Chondrocyte (in vitro differentiated cells): ENCODE results near the gene ZNF514. TPM values are rescaled to one million over a fixed set of nuclear protein-coding genes. Genes with fewer than 3 reads are reported as not detected.

Source experiments
- DNase-seq: peaks from one replicate; pipeline ENCODE4 v3.0.0; 2021; ENCODE audit warnings: mixed read lengths, low spot score
- H3K27ac Mint-ChIP-seq: one replicate; pipeline ENCODE4 v1.8.0; 2021; ENCODE audit warnings: mild to moderate bottlenecking, moderate library complexity, mixed read lengths; ENCODE audit not compliant: unreplicated experiment
- H3K27me3 Mint-ChIP-seq: 2 replicates; pipeline ENCODE4 v1.8.0; 2021; ENCODE audit warnings: low read depth, mixed read lengths
- H3K36me3 Mint-ChIP-seq: 2 replicates; pipeline ENCODE4 v1.8.0; 2021; ENCODE audit warnings: low read depth, mixed read lengths
- H3K4me1 Mint-ChIP-seq: 2 replicates; pipeline ENCODE4 v1.8.0; 2021; ENCODE audit warnings: low read depth, mild to moderate bottlenecking, mixed read lengths
- H3K4me3 Mint-ChIP-seq: one replicate; pipeline ENCODE4 v1.8.0; 2021; ENCODE audit warnings: mild to moderate bottlenecking, moderate library complexity, mixed read lengths; ENCODE audit not compliant: unreplicated experiment
- H3K9me3 Mint-ChIP-seq: 2 replicates; pipeline ENCODE4 v1.8.0; 2021; ENCODE audit warnings: low read depth, mixed read lengths
- CTCF ChIP-seq: fragments of 200-600 bp; sonication (generic); IDR thresholded peaks from 2 replicates; pipeline ENCODE4 v1.5.0; 2021; ENCODE audit warnings: antibody characterized with exemption, mild to moderate bottlenecking, moderate library complexity
- total RNA-seq: library from RNA; stranded (reverse); gene quantifications from 3 replicates; pipeline ENCODE4 v1.2.1, GENCODE V29; 2021

ZNF514 gene
- total RNA-seq, 1 donor from 2014 or later: 12.1 TPM

GRCh38 chr2:95138702-95139101 lies 20.9 kb downstream of the ZNF514 start:
- H3K4me1 Mint-ChIP-seq: no peaks in the 10 kb centered on the region
- H3K36me3 Mint-ChIP-seq: peaks cover 42% of the 10 kb centered on the region
- peaks cover 60% of the 10 kb centered on the region for H3K9me3 Mint-ChIP-seq
- H3K4me3 Mint-ChIP-seq: no peak overlapping the region
- TF ChIP-seq CTCF: no peak
- no peak overlapping the region for H3K27ac Mint-ChIP-seq
- H3K27me3 Mint-ChIP-seq: no peaks in the 10 kb centered on the region
- no peak for DNase-seq

- Mint-ChIP-seq H3K4me3 (peak overlapping the region; percentile 94), H3K36me3 (peaks cover under 1% of the 10 kb centered on the region), H3K4me1 (peaks cover 35% of the 10 kb centered on the region), H3K27ac (peak overlapping the region; percentile 69), H3K27me3 (no peaks in the 10 kb centered on the region), H3K9me3 (no peaks in the 10 kb centered on the region)
- DNase-seq: no peak
- no peak for TF ChIP-seq CTCF
Observed at GRCh38 chr2:95122197-95122551, 37.5 kb downstream of the ZNF514 start.

GRCh38 chr2:95121407-95122196 lies 38.0 kb downstream of the ZNF514 start, which contains the start of gene MRPS5:
Gene MRPS5, minus strand, starts transcription at chr2:95121808. Its CDS starts 17 bp downstream, at chr2:95121791.
- Mint-ChIP-seq H3K4me3 (peak within 1 kb of the TSS; percentile 94), H3K4me1 (peaks cover 35% of the 10 kb centered on the region), H3K27me3 (no peaks in the 10 kb centered on the region), H3K36me3 (peaks cover 2% of the 10 kb centered on the region), H3K9me3 (no peaks in the 10 kb centered on the region), H3K27ac (peak within 1 kb of the TSS; percentile 89)
- peak; percentile 68 for TF ChIP-seq CTCF
- DNase-seq: peak; percentile 95

GRCh38 chr2:95121093-95121406 lies 38.6 kb downstream of the ZNF514 start:
- TF ChIP-seq CTCF: no peak
- H3K9me3 Mint-ChIP-seq: no peaks in the 10 kb centered on the region
- DNase-seq: no peak
- peak overlapping the region; percentile 89 for H3K27ac Mint-ChIP-seq
- H3K4me1 Mint-ChIP-seq: peaks cover 35% of the 10 kb centered on the region
- H3K36me3 Mint-ChIP-seq: peaks cover 2% of the 10 kb centered on the region
- H3K27me3 Mint-ChIP-seq: no peaks in the 10 kb centered on the region
- H3K4me3 Mint-ChIP-seq: peak overlapping the region; percentile 94

- Mint-ChIP-seq H3K36me3 (peaks cover 14% of the 10 kb centered on the region), H3K9me3 (no peaks in the 10 kb centered on the region), H3K4me1 (peaks cover 26% of the 10 kb centered on the region), H3K27me3 (no peaks in the 10 kb centered on the region), H3K27ac (no peak overlapping the region), H3K4me3 (no peak overlapping the region)
- DNase-seq: no peak
- peak; percentile 91 for TF ChIP-seq CTCF
Observed at GRCh38 chr2:95115418-95115817, 44.2 kb downstream of the ZNF514 start.
